ENCODE data around the gene CCL22.

GRCh38 chr16:57380671-57381462, 22.3 kb downstream of the CCL22 start:
- TF ChIP-seq CTCF (IDR thresholded peaks at IDR 0.05), result no peak
- no peak for TF ChIP-seq POLR2A (IDR thresholded peaks at IDR 0.05)

Measured in prostate gland (tissue), 2 donors.